Heart left ventricle (tissue), 16 donors: Measurements from ENCODE around the gene ENOX1. TPM values are rescaled to one million over a fixed set of nuclear protein-coding genes. Genes with fewer than 3 reads are reported as not detected.

Source experiments
- ATAC-seq, 4 donors: fragments of 200-7000 bp; cut with Tn5 transposase; one replicate each; pipeline ENCODE4 v1.9.1; 2020 to 2022; ENCODE audit warnings: moderate library complexity in 4 of 4, mild to moderate bottlenecking in 3 of 4, moderate number of reproducible peaks in 1 of 4
- DNase-seq, 5 donors: peaks; one replicate each; pipeline ENCODE4 v3.0.0-alpha.2; 2020
- H3K27ac ChIP-seq, 12 donors: fragments of 200-600 bp; sonication (generic) in 4 of 12; one replicate each; pipeline versions ENCODE4 v1.5.0 to v1.8.0; 2016 to 2022; ENCODE audit warnings: mild to moderate bottlenecking in 2 of 12
- H3K27me3 ChIP-seq, 9 donors: fragments of 200-600 bp; sonication (generic) in 2 of 9; one replicate each; pipeline versions ENCODE4 v1.5.1 to v1.8.0; 2016 to 2022; ENCODE audit warnings: mild to moderate bottlenecking in 3 of 9
- H3K36me3 ChIP-seq, 9 donors: fragments of 200-600 bp; sonication (generic) in 2 of 9; one replicate each; pipeline versions ENCODE4 v1.5.0 to v1.8.0; 2018 to 2022; ENCODE audit warnings: mild to moderate bottlenecking in 2 of 9
- H3K4me1 ChIP-seq, 12 donors: fragments of 200-600 bp; sonication (generic) in 4 of 12; one replicate each; pipeline versions ENCODE4 v1.5.0 to v1.8.0; 2016 to 2022; ENCODE audit warnings: mild to moderate bottlenecking in 3 of 12
- H3K4me3 ChIP-seq, 12 donors: fragments of 200-600 bp; sonication (generic) in 4 of 12; one replicate each; pipeline versions ENCODE4 v1.5.0 to v1.8.0; 2017 to 2022; ENCODE audit warnings: mild to moderate bottlenecking in 9 of 12, moderate library complexity in 4 of 12
- H3K9me3 ChIP-seq, 12 donors: fragments of 200-600 bp; sonication (generic) in 4 of 12; one replicate each; pipeline versions ENCODE4 v1.5.0 to v1.8.0; 2016 to 2022; ENCODE audit warnings: mild to moderate bottlenecking in 1 of 12
- POLR2A ChIP-seq, 2 donors: fragments of 450-650 bp; IDR thresholded peaks; one replicate each; pipeline ENCODE4 v1.6.1; 2017; ENCODE audit warnings: antibody characterized with exemption in 2 of 2, mild to moderate bottlenecking in 2 of 2, moderate library complexity in 2 of 2
- WGBS, 4 donors: extraction: QIAGEN DNeasy Blood & Tissue Kit in 2 of 4; methylation state at CpG; one replicate each; pipeline versions ENCODE4 v1.1.5 to v1.1.7; 2013 to 2018; 5-methylcytosine and 5-hydroxymethylcytosine counted together
- intact Hi-C, 10 donors: fragments of 100-400 bp; cut with DNase I; formaldehyde crosslinking; loops; one replicate each; pipeline versions ENCODE4 v1.11.1 to v1.14.2; 2022
- polyA plus RNA-seq, 2 donors: library from polyadenylated mRNA; stranded (reverse); fragments of 200-250 nt; gene quantifications; one replicate each; pipeline ENCODE4 v1.2.3, GENCODE V29; 2013
- total RNA-seq, 9 donors: library from RNA; depleted of rRNA in 2 of 9; stranded (reverse); fragments of >200 nt in 2 of 9; fragmentation: NEBNext Ultra II Directional in 3 of 9; extraction: Animal tissue kit (Norgen Biotek cat#: 25700) in 3 of 9; gene quantifications; one replicate each; pipeline versions ENCODE4 v1.1.0 to v1.2.4, GENCODE V29; 2016 to 2023
- TF ChIP-seq, protein P1 (sequence below), 12 donors: fragments of 200-600 bp; sonication (generic) in 4 of 12; IDR thresholded peaks; one replicate each; pipeline versions ENCODE4 v1.5.0 to v1.8.0; 2018 to 2022; ENCODE audit warnings: antibody characterized with exemption in 12 of 12, mild to moderate bottlenecking in 5 of 12
- donor health status: ischemic (EF 13 %, LVEDD 7.1; RV severe dilation, severe dysfunction).
- donor health status: healthy with polysubstance abuse.
- donor health status: DM: no; HTN: yes; CAD: no.
- donor health status: DM: no; HTN: no; CAD: no.
- donor health status: ischemic (EF 25% LVEDD 6.9; RV normal size, moderate dysfunction).
- donor health status: ischemic (EF 25% LVEDD 5.7; RV mildly dilated, moderate dysfunction).
- donor health status: healthy.
- donor health status: DM: yes; HTN: yes; CAD: no.
- donor health status: ischemic (EF 35%, LVEDD 5.7; RV mildly dilated, moderate dysfunction).
- donor health status: nonischemic (EF 11% LVEDD 7.7; RV severe dilation, severe dysfunction).
- donor health status: DM: yes; HTN: yes; CAD: no.
- donor health status: PGD.
- donor health status: ischemic (EF 29% LVEDD 5.4; RV normal size, mild dysfunction).
- donor health status: nonischemic (EF 23%, LVEDD 6.1; RV moderate dilation, normal function).

ENOX1 gene
- total and polyA plus RNA-seq, 11 donors = 2.0 to 10.1 (median 5.4) TPM

DNA sequence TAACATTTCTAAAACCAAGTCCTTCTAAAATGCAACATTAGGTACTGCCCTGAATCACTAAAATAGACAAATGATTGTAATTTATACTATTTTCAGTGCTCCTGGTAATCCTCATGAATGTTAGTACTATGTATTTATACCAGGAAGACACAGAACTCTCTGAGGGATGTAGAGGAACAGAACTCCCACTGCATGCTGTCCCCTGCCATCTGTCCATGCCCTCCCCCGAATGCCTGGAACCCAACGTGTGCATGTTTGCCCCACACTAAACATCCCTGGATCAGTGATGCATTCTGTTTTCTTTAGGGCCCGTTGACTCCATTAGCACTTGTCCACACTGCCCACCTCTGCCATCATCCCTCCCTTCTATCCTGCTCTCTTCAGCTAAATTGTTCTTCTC is 26.5 kb downstream of the ENOX1 start:
- peaks cover 0 to 16% (median 0%) of the 10 kb centered on the region in 12 donors for H3K4me1 ChIP-seq
- H3K27ac ChIP-seq = no peak overlapping the region
- no peak for TF ChIP-seq POLR2A (IDR thresholded peaks at IDR 0.05)
- TF ChIP-seq, protein P1, sequence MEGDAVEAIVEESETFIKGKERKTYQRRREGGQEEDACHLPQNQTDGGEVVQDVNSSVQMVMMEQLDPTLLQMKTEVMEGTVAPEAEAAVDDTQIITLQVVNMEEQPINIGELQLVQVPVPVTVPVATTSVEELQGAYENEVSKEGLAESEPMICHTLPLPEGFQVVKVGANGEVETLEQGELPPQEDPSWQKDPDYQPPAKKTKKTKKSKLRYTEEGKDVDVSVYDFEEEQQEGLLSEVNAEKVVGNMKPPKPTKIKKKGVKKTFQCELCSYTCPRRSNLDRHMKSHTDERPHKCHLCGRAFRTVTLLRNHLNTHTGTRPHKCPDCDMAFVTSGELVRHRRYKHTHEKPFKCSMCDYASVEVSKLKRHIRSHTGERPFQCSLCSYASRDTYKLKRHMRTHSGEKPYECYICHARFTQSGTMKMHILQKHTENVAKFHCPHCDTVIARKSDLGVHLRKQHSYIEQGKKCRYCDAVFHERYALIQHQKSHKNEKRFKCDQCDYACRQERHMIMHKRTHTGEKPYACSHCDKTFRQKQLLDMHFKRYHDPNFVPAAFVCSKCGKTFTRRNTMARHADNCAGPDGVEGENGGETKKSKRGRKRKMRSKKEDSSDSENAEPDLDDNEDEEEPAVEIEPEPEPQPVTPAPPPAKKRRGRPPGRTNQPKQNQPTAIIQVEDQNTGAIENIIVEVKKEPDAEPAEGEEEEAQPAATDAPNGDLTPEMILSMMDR (IDR thresholded peaks at IDR 0.05) = no peak
- ATAC-seq (no peak), DNase-seq (no peak)
- H3K27me3 ChIP-seq = peaks cover 0 to 6% (median 0%) of the 10 kb centered on the region in 9 donors
- no peak overlapping the region for H3K4me3 ChIP-seq
- no peaks in the 10 kb centered on the region for H3K36me3 ChIP-seq
- WGBS, 4 donors = 67 to 81% (median 78%) methylated on average over 3 of the region's 3 CpGs
- intact Hi-C loops = no loop called here
- H3K9me3 ChIP-seq = no peaks in the 10 kb centered on the region

DNA sequence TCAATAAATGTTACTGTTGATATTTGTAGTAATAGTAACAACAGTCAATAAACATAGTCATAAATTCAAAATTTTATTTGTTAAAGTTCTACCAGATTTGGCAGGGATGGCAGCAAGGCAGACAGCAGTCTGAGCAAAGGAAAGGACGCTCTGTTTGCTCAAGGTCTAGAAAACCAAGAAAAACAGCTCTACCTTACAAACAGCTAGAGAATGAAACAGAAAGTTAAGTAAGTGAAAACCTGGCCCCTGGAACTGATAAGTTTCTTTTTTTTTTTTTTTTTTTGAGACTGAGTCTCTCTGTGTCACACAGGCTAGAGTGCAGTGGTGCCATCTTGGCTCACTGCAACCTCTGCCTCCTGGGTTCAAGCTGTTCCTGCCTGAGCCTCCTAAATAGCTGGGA is 27.9 kb downstream of the ENOX1 start:
- TF ChIP-seq, protein P1 (IDR thresholded peaks at IDR 0.05) = no peak
- TF ChIP-seq POLR2A (IDR thresholded peaks at IDR 0.05) = no peak
- intact Hi-C loops = no loop called here
- Histone ChIP-seq H3K27me3 (peaks cover 0 to 6% (median 0%) of the 10 kb centered on the region in 9 donors), H3K9me3 (no peaks in the 10 kb centered on the region), H3K27ac (no peak overlapping the region), H3K36me3 (no peaks in the 10 kb centered on the region), H3K4me1 (peaks cover 0 to 7% (median 0%) of the 10 kb centered on the region in 12 donors), H3K4me3 (no peak overlapping the region)
- no peak for DNase-seq
- 89 to 98% (median 95%) methylated on average over 1 of the region's 1 CpG for WGBS, 4 donors
- no peak for ATAC-seq

DNA sequence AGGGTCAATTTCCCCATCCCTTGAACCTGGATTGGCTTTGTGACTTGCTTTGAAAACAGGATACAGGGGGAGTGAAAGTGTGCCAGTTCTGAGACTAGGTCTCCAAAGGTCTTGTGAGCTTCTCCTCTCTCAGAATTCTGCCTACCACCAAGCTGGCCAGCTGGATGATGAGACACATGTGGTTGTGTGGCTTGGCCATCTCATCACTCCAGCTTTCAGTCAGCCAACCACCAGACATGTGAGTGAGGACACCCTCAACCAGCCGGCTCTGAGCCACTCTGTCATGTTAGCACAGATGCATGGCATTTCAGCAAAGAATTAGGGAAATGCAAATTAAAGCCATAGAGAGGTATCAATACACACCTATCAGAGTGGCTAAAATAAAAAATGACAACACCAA is 29.5 kb downstream of the ENOX1 start:
- ATAC-seq = no peak
- intact Hi-C loops = no loop called here
- WGBS, 4 donors = 88 to 96% (median 94%) methylated on average over 1 of the region's 1 CpG

DNA sequence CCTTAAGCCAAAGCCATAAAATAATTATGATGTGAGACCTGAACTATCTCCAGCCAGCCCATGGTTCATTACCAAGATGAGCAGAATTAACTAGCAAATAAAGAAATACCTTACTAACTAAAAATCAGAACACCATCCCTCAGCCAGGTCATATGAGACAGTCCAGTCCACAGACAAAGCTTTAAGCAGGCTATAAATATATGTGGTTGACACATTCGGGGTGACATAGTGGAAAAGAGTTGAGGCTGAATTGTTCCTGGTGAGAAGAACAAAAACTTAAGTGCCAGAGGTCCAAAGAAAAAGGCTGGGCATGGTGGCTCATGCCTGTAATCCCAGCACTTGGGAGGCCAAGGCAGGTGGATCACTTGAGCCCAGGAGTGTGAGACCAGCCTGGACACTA is 30.9 kb downstream of the ENOX1 start:
- intact Hi-C loops = no loop called here
- Histone ChIP-seq H3K36me3 (no peaks in the 10 kb centered on the region), H3K4me3 (no peak overlapping the region), H3K9me3 (no peaks in the 10 kb centered on the region), H3K27ac (no peak overlapping the region), H3K4me1 (peaks cover 0 to 8% (median 0%) of the 10 kb centered on the region in 12 donors), H3K27me3 (peaks cover 0 to 6% (median 0%) of the 10 kb centered on the region in 9 donors)
- peak in 2 of 4 donors; percentile 63 to 70 for ATAC-seq
- 38 to 46% (median 44%) methylated on average over 1 of the region's 1 CpG for WGBS, 4 donors
- TF ChIP-seq, protein P1 (IDR thresholded peaks at IDR 0.05) = no peak
- TF ChIP-seq POLR2A (IDR thresholded peaks at IDR 0.05) = no peak
- no peak for DNase-seq

More for the DNA sequence above, 29.5 kb downstream of the ENOX1 start:
- no peak for DNase-seq
- no peaks in the 10 kb centered on the region for H3K9me3 ChIP-seq
- peaks cover 0 to 7% (median 0%) of the 10 kb centered on the region in 12 donors for H3K4me1 ChIP-seq
- H3K36me3 ChIP-seq = no peaks in the 10 kb centered on the region
- H3K4me3 ChIP-seq = no peak overlapping the region
- peaks cover 0 to 6% (median 0%) of the 10 kb centered on the region in 9 donors for H3K27me3 ChIP-seq
- H3K27ac ChIP-seq = no peak overlapping the region
- TF ChIP-seq, protein P1 (IDR thresholded peaks at IDR 0.05) = no peak
- no peak for TF ChIP-seq POLR2A (IDR thresholded peaks at IDR 0.05)
